SK-N-SH (cell line): ENCODE measurements around the gene MAGI2. TPM values are rescaled to one million over a fixed set of nuclear protein-coding genes. Genes with fewer than 3 reads are reported as not detected.

ENCODE experiments used
- CTCF ChIA-PET: fragments of 300-600, 350-600 bp; formaldehyde crosslinking; extraction: SDS; loops from one replicate; lab custom pipeline; 2021; lab: Yijun Ruan, JAX
- POLR2A ChIA-PET: fragments of 350-600 bp; sonication (Branson Sonifier 250); formaldehyde crosslinking; extraction: SDS; loops from one replicate; lab custom pipeline; 2020; ENCODE audit warnings: antibody characterized with exemption, inconsistent platforms; lab: Yijun Ruan, JAX
- DNase-seq: peaks from one replicate; pipeline ENCODE4 v3.0.0; 2012
- H2AFZ ChIP-seq: fragments of 200-600 bp; sonication (generic); 2 replicates; pipeline ENCODE4 v1.8.1; 2016; ENCODE audit warnings: antibody characterized with exemption, mild to moderate bottlenecking, low read depth
- H3F3A ChIP-seq: fragments of 200-600 bp; sonication (generic); replicated peaks from 2 replicates; pipeline ENCODE3; 2016; ENCODE audit warnings: antibody characterized with exemption, mild to moderate bottlenecking; ENCODE audit not compliant: insufficient read depth
- H3K27ac ChIP-seq, 2 experiments: fragments of 200-500 bp in 1 of 2; fragments of 200-600 bp in 1 of 2; sonication (Bioruptor generic) in 1 of 2; sonication (generic), shearing (Covaris generic) in 1 of 2; 2 replicates each; pipeline versions ENCODE4 v1.5.1 to v1.6.1; 2014 to 2016; ENCODE audit warnings: low read depth in 2 of 2, inconsistent platforms in 1 of 2, low read length in 1 of 2, mild to moderate bottlenecking in 1 of 2, mixed read lengths in 1 of 2
- H3K27me3 ChIP-seq: fragments of 200-600 bp; sonication (generic), shearing (Covaris generic); 2 replicates; pipeline ENCODE4 v1.6.1; 2016; ENCODE audit warnings: mixed run types; ENCODE audit not compliant: insufficient read depth
- H3K36me3 ChIP-seq, 2 experiments: fragments of 200-500 bp in 1 of 2; fragments of 200-600 bp in 1 of 2; sonication (Bioruptor generic) in 1 of 2; sonication (generic) in 1 of 2; replicated peaks in 1 of 2; 2 replicates each; pipeline versions ENCODE3 to v1.5.1; 2014 to 2016; ENCODE audit warnings: low read length in 1 of 2, mild to moderate bottlenecking in 1 of 2; ENCODE audit not compliant: insufficient read depth in 2 of 2, control insufficient read depth in 1 of 2
- H3K4me1 ChIP-seq, 2 experiments: fragments of 200-500 bp in 1 of 2; fragments of 200-600 bp in 1 of 2; sonication (Bioruptor generic) in 1 of 2; sonication (generic), shearing (Covaris generic) in 1 of 2; 2 replicates each; pipeline versions ENCODE4 v1.5.1 to v1.6.1; 2014 to 2016; ENCODE audit warnings: low read depth in 1 of 2, low read length in 1 of 2, mixed run types in 1 of 2; ENCODE audit not compliant: insufficient read depth in 2 of 2, control insufficient read depth in 1 of 2
- H3K4me2 ChIP-seq: fragments of 200-600 bp; sonication (generic), shearing (Covaris generic); 2 replicates; pipeline ENCODE4 v1.6.1; 2017; ENCODE audit warnings: mixed run types
- H3K4me3 ChIP-seq, 2 experiments: fragments of 200-500 bp in 1 of 2; fragments of 200-600 bp in 1 of 2; sonication (Bioruptor generic) in 1 of 2; sonication (generic), shearing (Covaris generic) in 1 of 2; 2 replicates each; pipeline versions ENCODE4 v1.5.1 to v1.8.1; 2014 to 2016; ENCODE audit warnings: low read depth in 2 of 2, inconsistent platforms in 1 of 2, low read length in 1 of 2, mild to moderate bottlenecking in 1 of 2, mixed read lengths in 1 of 2, moderate library complexity in 1 of 2
- H3K79me2 ChIP-seq: fragments of 200-600 bp; sonication (generic); 2 replicates; pipeline ENCODE4 v1.8.1; 2017; ENCODE audit warnings: mild to moderate bottlenecking; ENCODE audit not compliant: insufficient read depth
- H3K9ac ChIP-seq: fragments of 200-600 bp; sonication (generic); 2 replicates; pipeline ENCODE4 v1.6.1; 2017; ENCODE audit warnings: mixed run types
- H3K9me2 ChIP-seq: fragments of 200-600 bp; sonication (generic); 2 replicates; pipeline ENCODE4 v1.6.1; 2017; ENCODE audit warnings: mixed run types
- H3K9me3 ChIP-seq: fragments of 200-600 bp; sonication (generic); 2 replicates; pipeline ENCODE4 v1.6.1; 2017; ENCODE audit warnings: mixed run types, mild to moderate bottlenecking, moderate library complexity
- H4K20me1 ChIP-seq: fragments of 200-600 bp; sonication (generic); 2 replicates; pipeline ENCODE4 v1.6.1; 2017; ENCODE audit warnings: mild to moderate bottlenecking, mixed run types; ENCODE audit not compliant: insufficient read depth
- EP300 ChIP-seq, 2 experiments: IDR thresholded peaks; 2 replicates each; pipeline versions ENCODE4 v1.4.0 to v1.6.1; 2012; ENCODE audit warnings: borderline replicate concordance in 1 of 2, low read depth in 1 of 2, low read length in 1 of 2
- EZH2phosphoT487 ChIP-seq: fragments of 200-600 bp; sonication (generic); IDR thresholded peaks from 2 replicates; pipeline ENCODE4 v1.6.1; 2017; ENCODE audit warnings: low read depth, mixed run types, mild to moderate bottlenecking, antibody characterized with exemption, moderate library complexity, borderline replicate concordance
- FOSL2 ChIP-seq: IDR thresholded peaks from 2 replicates; pipeline ENCODE4 v1.4.0; 2012; ENCODE audit warnings: low read depth, mild to moderate bottlenecking, moderate library complexity, borderline replicate concordance
- FOXJ3 ChIP-seq: sonication (generic); formaldehyde crosslinking; IDR thresholded peaks from 2 replicates; pipeline ENCODE4 v1.5.1; 2020; ENCODE audit warnings: mild to moderate bottlenecking, missing genetic modification reagents
- JUND ChIP-seq: IDR thresholded peaks from 2 replicates; pipeline ENCODE4 v1.4.0; 2012
- MEF2A ChIP-seq: IDR thresholded peaks from 2 replicates; pipeline ENCODE4 v1.4.0; 2012; ENCODE audit warnings: low read depth, borderline replicate concordance
- MXI1 ChIP-seq: IDR thresholded peaks from 2 replicates; pipeline ENCODE4 v1.6.1; 2012; ENCODE audit warnings: mild to moderate bottlenecking, low read depth, low read length, improper control_type of control experiment
- RAD21 ChIP-seq: IDR thresholded peaks from 2 replicates; pipeline ENCODE4 v1.6.1; 2012; ENCODE audit warnings: mild to moderate bottlenecking, low read length
- YY1 ChIP-seq: IDR thresholded peaks from 2 replicates; pipeline ENCODE4 v1.4.0; 2012; ENCODE audit warnings: low read depth, mild to moderate bottlenecking
- polyA plus RNA-seq, 3 experiments: library from polyadenylated mRNA; depleted of rRNA; stranded (reverse); fragments of >200 nt; gene quantifications; 2 replicates each; pipeline ENCODE4 v1.2.3, GENCODE V29; 2012
- TF ChIP-seq, protein P1 (sequence below): fragments of 150-350 bp; IDR thresholded peaks from 2 replicates; pipeline ENCODE4 v1.6.1; 2016; ENCODE audit warnings: mild to moderate bottlenecking, low read depth, low read length
- TF ChIP-seq, protein P2 (sequence below): IDR thresholded peaks from 2 replicates; pipeline ENCODE4 v1.6.1; 2012; ENCODE audit warnings: mild to moderate bottlenecking, low read depth, low read length, moderate library complexity
- TF ChIP-seq, protein P3 (sequence below): IDR thresholded peaks from 2 replicates; pipeline ENCODE4 v1.4.0; 2012; ENCODE audit warnings: low read depth, borderline replicate concordance
- TF ChIP-seq, protein P4 (sequence below): IDR thresholded peaks from 2 replicates; pipeline ENCODE4 v1.4.0; 2012; ENCODE audit warnings: low read depth

MAGI2 gene
- polyA plus RNA-seq, 1 of the 3 experiments (the other 2 are of a cell fraction), result 1.1 TPM

DNA sequence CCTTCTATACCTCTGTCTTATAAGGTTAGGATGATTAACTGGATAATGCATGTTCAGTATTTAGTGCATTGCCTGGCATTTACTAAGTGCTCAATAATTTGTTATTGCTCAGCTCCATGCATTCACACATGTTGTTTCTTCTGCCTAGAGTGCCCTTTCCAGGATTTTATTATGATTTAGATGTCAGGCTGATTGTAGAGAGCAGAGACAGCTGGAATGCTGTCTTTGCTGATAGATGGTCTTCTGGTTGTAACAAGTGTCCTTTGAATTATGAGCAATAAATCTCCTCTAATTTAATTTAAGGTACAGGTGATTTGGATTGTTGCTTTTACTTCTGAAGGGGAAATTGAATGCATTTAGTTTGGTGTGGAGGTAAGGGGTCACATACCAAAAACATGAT, 548.0 kb downstream of the MAGI2 start:
- H3K27ac ChIP-seq, result no peak overlapping the region
- no peak overlapping the region for H3K4me3 ChIP-seq
- TF ChIP-seq EZH2phosphoT487 (no peak), MXI1 (no peak), RAD21 (no peak), EP300 (IDR thresholded peaks at IDR 0.05; ENCODE audit: borderline replicate concordance in 1 of 2, low read depth in 1 of 2, low read length in 1 of 2) (no peak; a peak in 1 of 4 replicates), YY1 (no peak), JUND (no peak), MEF2A (no peak), FOXJ3 (CRISPR knock-in tag) (no peak), FOSL2 (no peak)
- TF ChIP-seq, protein P1, sequence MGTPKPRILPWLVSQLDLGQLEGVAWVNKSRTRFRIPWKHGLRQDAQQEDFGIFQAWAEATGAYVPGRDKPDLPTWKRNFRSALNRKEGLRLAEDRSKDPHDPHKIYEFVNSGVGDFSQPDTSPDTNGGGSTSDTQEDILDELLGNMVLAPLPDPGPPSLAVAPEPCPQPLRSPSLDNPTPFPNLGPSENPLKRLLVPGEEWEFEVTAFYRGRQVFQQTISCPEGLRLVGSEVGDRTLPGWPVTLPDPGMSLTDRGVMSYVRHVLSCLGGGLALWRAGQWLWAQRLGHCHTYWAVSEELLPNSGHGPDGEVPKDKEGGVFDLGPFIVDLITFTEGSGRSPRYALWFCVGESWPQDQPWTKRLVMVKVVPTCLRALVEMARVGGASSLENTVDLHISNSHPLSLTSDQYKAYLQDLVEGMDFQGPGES, result no peak
- TF ChIP-seq, protein P2, sequence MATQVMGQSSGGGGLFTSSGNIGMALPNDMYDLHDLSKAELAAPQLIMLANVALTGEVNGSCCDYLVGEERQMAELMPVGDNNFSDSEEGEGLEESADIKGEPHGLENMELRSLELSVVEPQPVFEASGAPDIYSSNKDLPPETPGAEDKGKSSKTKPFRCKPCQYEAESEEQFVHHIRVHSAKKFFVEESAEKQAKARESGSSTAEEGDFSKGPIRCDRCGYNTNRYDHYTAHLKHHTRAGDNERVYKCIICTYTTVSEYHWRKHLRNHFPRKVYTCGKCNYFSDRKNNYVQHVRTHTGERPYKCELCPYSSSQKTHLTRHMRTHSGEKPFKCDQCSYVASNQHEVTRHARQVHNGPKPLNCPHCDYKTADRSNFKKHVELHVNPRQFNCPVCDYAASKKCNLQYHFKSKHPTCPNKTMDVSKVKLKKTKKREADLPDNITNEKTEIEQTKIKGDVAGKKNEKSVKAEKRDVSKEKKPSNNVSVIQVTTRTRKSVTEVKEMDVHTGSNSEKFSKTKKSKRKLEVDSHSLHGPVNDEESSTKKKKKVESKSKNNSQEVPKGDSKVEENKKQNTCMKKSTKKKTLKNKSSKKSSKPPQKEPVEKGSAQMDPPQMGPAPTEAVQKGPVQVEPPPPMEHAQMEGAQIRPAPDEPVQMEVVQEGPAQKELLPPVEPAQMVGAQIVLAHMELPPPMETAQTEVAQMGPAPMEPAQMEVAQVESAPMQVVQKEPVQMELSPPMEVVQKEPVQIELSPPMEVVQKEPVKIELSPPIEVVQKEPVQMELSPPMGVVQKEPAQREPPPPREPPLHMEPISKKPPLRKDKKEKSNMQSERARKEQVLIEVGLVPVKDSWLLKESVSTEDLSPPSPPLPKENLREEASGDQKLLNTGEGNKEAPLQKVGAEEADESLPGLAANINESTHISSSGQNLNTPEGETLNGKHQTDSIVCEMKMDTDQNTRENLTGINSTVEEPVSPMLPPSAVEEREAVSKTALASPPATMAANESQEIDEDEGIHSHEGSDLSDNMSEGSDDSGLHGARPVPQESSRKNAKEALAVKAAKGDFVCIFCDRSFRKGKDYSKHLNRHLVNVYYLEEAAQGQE, result no peak
- TF ChIP-seq, protein P3, sequence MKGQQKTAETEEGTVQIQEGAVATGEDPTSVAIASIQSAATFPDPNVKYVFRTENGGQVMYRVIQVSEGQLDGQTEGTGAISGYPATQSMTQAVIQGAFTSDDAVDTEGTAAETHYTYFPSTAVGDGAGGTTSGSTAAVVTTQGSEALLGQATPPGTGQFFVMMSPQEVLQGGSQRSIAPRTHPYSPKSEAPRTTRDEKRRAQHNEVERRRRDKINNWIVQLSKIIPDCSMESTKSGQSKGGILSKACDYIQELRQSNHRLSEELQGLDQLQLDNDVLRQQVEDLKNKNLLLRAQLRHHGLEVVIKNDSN, result no peak
- TF ChIP-seq, protein P4, sequence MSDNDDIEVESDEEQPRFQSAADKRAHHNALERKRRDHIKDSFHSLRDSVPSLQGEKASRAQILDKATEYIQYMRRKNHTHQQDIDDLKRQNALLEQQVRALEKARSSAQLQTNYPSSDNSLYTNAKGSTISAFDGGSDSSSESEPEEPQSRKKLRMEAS, result no peak
- ChIA-PET CTCF (no interaction called here), POLR2A (no interaction called here)
- H3K4me1 ChIP-seq, result no peaks in the 10 kb centered on the region
- no peaks in the 10 kb centered on the region for H3K9me2 ChIP-seq
- H3K79me2 ChIP-seq, result no peaks in the 10 kb centered on the region
- no peak overlapping the region for H3K4me2 ChIP-seq
- no peak overlapping the region for H2AFZ ChIP-seq
- no peak overlapping the region for H3K9ac ChIP-seq
- no peaks in the 10 kb centered on the region for H3K27me3 ChIP-seq
- H4K20me1 ChIP-seq, result no peaks in the 10 kb centered on the region
- H3K9me3 ChIP-seq, result no peaks in the 10 kb centered on the region
- DNase-seq, result no peak
- H3F3A ChIP-seq, result no peaks in the 10 kb centered on the region
- no peaks in the 10 kb centered on the region for H3K36me3 ChIP-seq
